Measurements from ENCODE around the gene NGRN.

- TF ChIP-seq REST (IDR thresholded peaks at IDR 0.05; ENCODE audit: low read depth) (no peak), EP300 (IDR thresholded peaks at IDR 0.05; ENCODE audit: borderline replicate concordance) (no peak), MAX (IDR thresholded peaks at IDR 0.05) (no peak), TAF1 (IDR thresholded peaks at IDR 0.05; ENCODE audit: low read depth) (no peak), FOXM1 (IDR thresholded peaks at IDR 0.05; ENCODE audit: borderline replicate concordance, low read depth) (no peak), CEBPB (IDR thresholded peaks at IDR 0.05) (no peak), CREB1 (IDR thresholded peaks at IDR 0.05; ENCODE audit: low read depth) (no peak), TCF12 (IDR thresholded peaks at IDR 0.05; ENCODE audit: low read depth) (no peak), YY1 (IDR thresholded peaks at IDR 0.05; ENCODE audit: low read depth) (no peak), EGR1 (IDR thresholded peaks at IDR 0.05) (no peak), RAD21 (IDR thresholded peaks at IDR 0.05; ENCODE audit: low read depth) (no peak), NFIC (IDR thresholded peaks at IDR 0.05) (no peak), USF1 (IDR thresholded peaks at IDR 0.05) (no peak)
Measured at GRCh38 chr15:90232196-90232595, 33.3 kb upstream of the NGRN start.
